Osteoblast (primary cell): ENCODE data around the gene PKHD1. TPM values are rescaled to one million over a fixed set of nuclear protein-coding genes. Genes with fewer than 3 reads are reported as not detected.

Experiments used
- DNase-seq: peaks from one replicate; pipeline ENCODE4 v3.0.0; 2011; ENCODE audit warnings: low spot score, mixed read lengths; ENCODE audit not compliant: insufficient read length; ENCODE audit errors: missing footprints
- H2AFZ ChIP-seq: 2 replicates; pipeline ENCODE4 v1.6.0; 2011; ENCODE audit warnings: mild to moderate bottlenecking, low read length
- H3K27ac ChIP-seq: 2 replicates; pipeline ENCODE4 v1.5.1; 2011; ENCODE audit warnings: mild to moderate bottlenecking, low read depth, low read length, moderate library complexity
- H3K27me3 ChIP-seq: 2 replicates; pipeline ENCODE4 v1.6.0; 2012; ENCODE audit warnings: mild to moderate bottlenecking, control low read depth, inconsistent platforms, low read length, moderate library complexity; ENCODE audit not compliant: insufficient read depth
- H3K36me3 ChIP-seq: 2 replicates; pipeline ENCODE4 v1.5.1; 2011; ENCODE audit warnings: mild to moderate bottlenecking, low read length, control low read depth, moderate library complexity; ENCODE audit not compliant: insufficient read depth
- H3K4me1 ChIP-seq: 2 replicates; pipeline ENCODE4 v1.5.1; 2011; ENCODE audit warnings: mild to moderate bottlenecking, low read length, control low read depth, moderate library complexity; ENCODE audit not compliant: insufficient read depth
- H3K4me2 ChIP-seq: 2 replicates; pipeline ENCODE4 v1.6.0; 2011; ENCODE audit warnings: mild to moderate bottlenecking, low read length; ENCODE audit not compliant: insufficient read depth
- H3K4me3 ChIP-seq: fragments of 200-600 bp; sonication (generic); 3 replicates; pipeline ENCODE4 v1.5.1; 2012; ENCODE audit warnings: mild to moderate bottlenecking, low read length, inconsistent platforms; ENCODE audit not compliant: insufficient read depth
- H3K79me2 ChIP-seq: 2 replicates; pipeline ENCODE4 v1.6.0; 2012; ENCODE audit warnings: mild to moderate bottlenecking, low read length, control low read depth, inconsistent platforms; ENCODE audit not compliant: insufficient read depth
- H3K9me3 ChIP-seq: 2 replicates; pipeline ENCODE4 v1.5.1; 2011; ENCODE audit warnings: low read depth, low read length, control low read depth
- H4K20me1 ChIP-seq: 2 replicates; pipeline ENCODE4 v1.6.0; 2012; ENCODE audit warnings: mild to moderate bottlenecking, low read length, control low read depth; ENCODE audit not compliant: insufficient read depth
- CTCF ChIP-seq: IDR thresholded peaks from 2 replicates; pipeline ENCODE4 v1.5.1; 2011; ENCODE audit warnings: mild to moderate bottlenecking, low read depth, low read length, moderate library complexity; ENCODE audit errors: extremely low read depth
- total RNA-seq: library from RNA; depleted of rRNA; stranded (reverse); fragments of >200 nt; gene quantifications from 2 replicates; pipeline ENCODE4 v1.2.3, GENCODE V29; 2012

Gene PKHD1
- total RNA-seq, 1 donor: not detected

- Histone ChIP-seq H2AFZ (no peak overlapping the region), H3K4me1 (no peaks in the 10 kb centered on the region), H4K20me1 (no peaks in the 10 kb centered on the region), H3K4me2 (no peak overlapping the region), H3K27me3 (no peaks in the 10 kb centered on the region), H3K27ac (no peak overlapping the region), H3K36me3 (no peaks in the 10 kb centered on the region), H3K9me3 (peaks cover 4% of the 10 kb centered on the region), H3K4me3 (no peak overlapping the region), H3K79me2 (no peaks in the 10 kb centered on the region)
- DNase-seq: no peak
- no peak for TF ChIP-seq CTCF
Measured at GRCh38 chr6:51678274-51678673, 409.1 kb downstream of the PKHD1 start.

GRCh38 chr6:51675922-51676275, 411.5 kb downstream of the PKHD1 start:
- Histone ChIP-seq H3K36me3 (no peaks in the 10 kb centered on the region), H3K27me3 (no peaks in the 10 kb centered on the region), H2AFZ (no peak overlapping the region), H3K79me2 (no peaks in the 10 kb centered on the region), H4K20me1 (no peaks in the 10 kb centered on the region), H3K9me3 (peaks cover 4% of the 10 kb centered on the region), H3K4me1 (no peaks in the 10 kb centered on the region), H3K4me2 (no peak overlapping the region), H3K27ac (no peak overlapping the region), H3K4me3 (no peak overlapping the region)
- DNase-seq: no peak
- no peak for TF ChIP-seq CTCF

GRCh38 chr6:51675020-51675921, 412.1 kb downstream of the PKHD1 start:
- H3K27me3 ChIP-seq: no peaks in the 10 kb centered on the region
- no peak overlapping the region for H2AFZ ChIP-seq
- H3K4me3 ChIP-seq: no peak overlapping the region
- TF ChIP-seq CTCF: no peak
- no peak overlapping the region for H3K27ac ChIP-seq
- H3K9me3 ChIP-seq: peaks cover 4% of the 10 kb centered on the region
- no peaks in the 10 kb centered on the region for H3K36me3 ChIP-seq
- no peaks in the 10 kb centered on the region for H3K4me1 ChIP-seq
- H3K4me2 ChIP-seq: no peak overlapping the region
- DNase-seq: no peak
- H3K79me2 ChIP-seq: no peaks in the 10 kb centered on the region
- no peaks in the 10 kb centered on the region for H4K20me1 ChIP-seq

GRCh38 chr6:51663525-51663924, 423.9 kb downstream of the PKHD1 start:
- TF ChIP-seq CTCF: no peak
- Histone ChIP-seq H2AFZ (no peak overlapping the region), H3K27me3 (no peaks in the 10 kb centered on the region), H3K4me2 (no peak overlapping the region), H3K9me3 (peaks cover 7% of the 10 kb centered on the region), H3K79me2 (no peaks in the 10 kb centered on the region), H3K27ac (no peak overlapping the region), H3K36me3 (no peaks in the 10 kb centered on the region), H3K4me3 (no peak overlapping the region), H4K20me1 (no peaks in the 10 kb centered on the region), H3K4me1 (no peaks in the 10 kb centered on the region)
- no peak for DNase-seq
